Measurements from ENCODE around the gene ZNF189. TPM values are rescaled to one million over a fixed set of nuclear protein-coding genes. Genes with fewer than 3 reads are reported as not detected.
A peak's percentile ranks its signal among the peaks of the same experiment; 100 is the strongest.

Gene ZNF189
- total RNA-seq, 1 donor from 2014 or later: 21.9 TPM

- H3K36me3 ChIP-seq: peaks cover 27% of the 10 kb centered on the region
- no peak overlapping the region for H3K27ac ChIP-seq
- H3K4me1 ChIP-seq: peaks cover 13% of the 10 kb centered on the region
- H3K27me3 ChIP-seq: no peaks in the 10 kb centered on the region
- TF ChIP-seq, protein P1, sequence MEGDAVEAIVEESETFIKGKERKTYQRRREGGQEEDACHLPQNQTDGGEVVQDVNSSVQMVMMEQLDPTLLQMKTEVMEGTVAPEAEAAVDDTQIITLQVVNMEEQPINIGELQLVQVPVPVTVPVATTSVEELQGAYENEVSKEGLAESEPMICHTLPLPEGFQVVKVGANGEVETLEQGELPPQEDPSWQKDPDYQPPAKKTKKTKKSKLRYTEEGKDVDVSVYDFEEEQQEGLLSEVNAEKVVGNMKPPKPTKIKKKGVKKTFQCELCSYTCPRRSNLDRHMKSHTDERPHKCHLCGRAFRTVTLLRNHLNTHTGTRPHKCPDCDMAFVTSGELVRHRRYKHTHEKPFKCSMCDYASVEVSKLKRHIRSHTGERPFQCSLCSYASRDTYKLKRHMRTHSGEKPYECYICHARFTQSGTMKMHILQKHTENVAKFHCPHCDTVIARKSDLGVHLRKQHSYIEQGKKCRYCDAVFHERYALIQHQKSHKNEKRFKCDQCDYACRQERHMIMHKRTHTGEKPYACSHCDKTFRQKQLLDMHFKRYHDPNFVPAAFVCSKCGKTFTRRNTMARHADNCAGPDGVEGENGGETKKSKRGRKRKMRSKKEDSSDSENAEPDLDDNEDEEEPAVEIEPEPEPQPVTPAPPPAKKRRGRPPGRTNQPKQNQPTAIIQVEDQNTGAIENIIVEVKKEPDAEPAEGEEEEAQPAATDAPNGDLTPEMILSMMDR (IDR thresholded peaks at IDR 0.05): no peak
- intact Hi-C loops (cut with DNase I): no loop called here
- ATAC-seq: no peak
- DNase-seq: no peak
- H3K4me3 ChIP-seq: no peak overlapping the region
- no peaks in the 10 kb centered on the region for H3K9me3 ChIP-seq
These were observed 5.5 kb upstream of the ZNF189 start for GRCh38 chr9:101393135-101393534.

GRCh38 chr9:101394687-101395086 is 4.0 kb upstream of the ZNF189 start:
- no peaks in the 10 kb centered on the region for H3K27me3 ChIP-seq
- no peak for DNase-seq
- no peak overlapping the region for H3K4me3 ChIP-seq
- peaks cover 12% of the 10 kb centered on the region for H3K36me3 ChIP-seq
- intact Hi-C loops (cut with DNase I): no loop called here
- TF ChIP-seq, protein P1 (IDR thresholded peaks at IDR 0.05): no peak
- H3K4me1 ChIP-seq: peaks cover 18% of the 10 kb centered on the region
- no peak for ATAC-seq
- no peak overlapping the region for H3K27ac ChIP-seq
- H3K9me3 ChIP-seq: no peaks in the 10 kb centered on the region

DNA sequence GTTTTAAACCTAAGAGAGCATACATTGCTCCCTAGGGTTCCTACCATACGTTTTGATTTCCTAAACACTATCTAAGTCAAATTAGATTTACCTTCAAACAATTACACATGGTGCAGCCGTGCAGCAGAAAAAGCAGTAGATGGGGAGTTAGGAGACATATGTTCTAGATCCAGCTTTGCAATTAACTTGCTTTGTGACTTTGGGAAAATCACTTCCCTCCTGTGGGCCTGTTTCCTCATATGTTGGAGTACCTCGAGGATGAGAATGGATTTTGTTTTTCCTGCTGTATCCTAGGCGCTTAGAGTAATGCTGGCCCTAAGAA is 944 bp upstream of the ZNF189 start:
- no peaks in the 10 kb centered on the region for H3K27me3 ChIP-seq
- ATAC-seq (no peak), DNase-seq (no peak)
- H3K27ac ChIP-seq: peak overlapping the region; percentile 85
- H3K4me1 ChIP-seq: peaks cover 33% of the 10 kb centered on the region
- intact Hi-C loops (cut with DNase I): no loop called here
- peak overlapping the region; percentile 61 for H3K4me3 ChIP-seq
- TF ChIP-seq, protein P1 (IDR thresholded peaks at IDR 0.05): no peak
- no peaks in the 10 kb centered on the region for H3K9me3 ChIP-seq
- peaks cover 23% of the 10 kb centered on the region for H3K36me3 ChIP-seq

- Histone ChIP-seq H3K27me3 (no peaks in the 10 kb centered on the region), H3K4me3 (peak overlapping the region; percentile 61), H3K27ac (peak overlapping the region; percentile 85), H3K9me3 (peaks cover 5% of the 10 kb centered on the region), H3K4me1 (peaks cover 33% of the 10 kb centered on the region), H3K36me3 (peaks cover 37% of the 10 kb centered on the region)
- DNase-seq (no peak), ATAC-seq (no peak)
- intact Hi-C loops (cut with DNase I): no loop called here
- TF ChIP-seq, protein P1 (IDR thresholded peaks at IDR 0.05): no peak
These were observed 435 bp downstream of the ZNF189 start for GRCh38 chr9:101398930-101399642.

GRCh38 chr9:101399643-101399970 is 956 bp downstream of the ZNF189 start:
- no peak for DNase-seq
- TF ChIP-seq, protein P1 (IDR thresholded peaks at IDR 0.05): no peak
- intact Hi-C loops (cut with DNase I): no loop called here

GRCh38 chr9:101400120-101400519 is 1.5 kb downstream of the ZNF189 start:
- TF ChIP-seq, protein P1 (IDR thresholded peaks at IDR 0.05): no peak
- H3K4me3 ChIP-seq: peak overlapping the region; percentile 61
- no peak for DNase-seq
- H3K36me3 ChIP-seq: peaks cover 47% of the 10 kb centered on the region
- intact Hi-C loops (cut with DNase I): no loop called here
- no peak overlapping the region for H3K27ac ChIP-seq
- ATAC-seq: no peak
- H3K9me3 ChIP-seq: peaks cover 5% of the 10 kb centered on the region
- no peaks in the 10 kb centered on the region for H3K27me3 ChIP-seq
- H3K4me1 ChIP-seq: peaks cover 33% of the 10 kb centered on the region

More at GRCh38 chr9:101399643-101399970, 956 bp downstream of the ZNF189 start:
- no peaks in the 10 kb centered on the region for H3K27me3 ChIP-seq
- no peak for ATAC-seq
- H3K36me3 ChIP-seq: peaks cover 42% of the 10 kb centered on the region
- H3K27ac ChIP-seq: peak overlapping the region; percentile 85
- peaks cover 5% of the 10 kb centered on the region for H3K9me3 ChIP-seq
- peaks cover 33% of the 10 kb centered on the region for H3K4me1 ChIP-seq
- peak overlapping the region; percentile 61 for H3K4me3 ChIP-seq

Measured in upper lobe of right lung (tissue), 1 donor.